DOHH2 (cell line): Measurements from ENCODE around the gene HMX2.

Experiments used
- EZH2phosphoT487 ChIP-seq: fragments of 200-600 bp; sonication (generic); IDR thresholded peaks from 2 replicates; pipeline ENCODE4 v1.6.1; 2017; ENCODE audit warnings: borderline replicate concordance, mild to moderate bottlenecking, antibody characterized with exemption, low read length, moderate library complexity, mixed read lengths
- TF ChIP-seq, protein P1 (sequence below): fragments of 200-600 bp; sonication (generic); IDR thresholded peaks from one replicate; pipeline ENCODE4 v1.5.1; 2014; ENCODE audit warnings: antibody characterized with exemption, mild to moderate bottlenecking, low read depth, low read length; ENCODE audit not compliant: poor library complexity, severe bottlenecking

DNA sequence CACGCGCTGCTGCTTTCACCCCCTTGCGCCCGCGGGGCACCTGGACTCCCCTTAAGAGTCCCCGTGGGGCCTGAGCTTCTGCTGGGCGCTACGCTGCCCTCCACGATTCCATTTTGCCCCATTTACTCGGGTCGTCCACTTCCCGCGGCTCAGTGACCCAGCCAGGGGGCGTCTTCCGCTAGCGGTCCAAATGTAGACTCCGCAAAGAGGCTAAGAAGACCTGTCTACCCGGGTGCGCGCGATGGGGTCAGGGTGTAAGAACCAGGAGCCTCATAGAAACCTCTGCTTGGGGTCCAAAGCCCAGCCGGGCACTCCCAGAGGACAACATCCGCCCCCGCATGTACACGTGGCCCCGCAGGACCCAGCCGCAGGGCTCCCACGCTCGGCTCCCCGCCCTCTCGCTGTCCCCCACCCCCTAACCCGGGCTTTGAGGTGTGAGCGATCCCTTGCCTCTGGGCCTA is 5.2 kb upstream of the HMX2 start:
- TF ChIP-seq, protein P1, sequence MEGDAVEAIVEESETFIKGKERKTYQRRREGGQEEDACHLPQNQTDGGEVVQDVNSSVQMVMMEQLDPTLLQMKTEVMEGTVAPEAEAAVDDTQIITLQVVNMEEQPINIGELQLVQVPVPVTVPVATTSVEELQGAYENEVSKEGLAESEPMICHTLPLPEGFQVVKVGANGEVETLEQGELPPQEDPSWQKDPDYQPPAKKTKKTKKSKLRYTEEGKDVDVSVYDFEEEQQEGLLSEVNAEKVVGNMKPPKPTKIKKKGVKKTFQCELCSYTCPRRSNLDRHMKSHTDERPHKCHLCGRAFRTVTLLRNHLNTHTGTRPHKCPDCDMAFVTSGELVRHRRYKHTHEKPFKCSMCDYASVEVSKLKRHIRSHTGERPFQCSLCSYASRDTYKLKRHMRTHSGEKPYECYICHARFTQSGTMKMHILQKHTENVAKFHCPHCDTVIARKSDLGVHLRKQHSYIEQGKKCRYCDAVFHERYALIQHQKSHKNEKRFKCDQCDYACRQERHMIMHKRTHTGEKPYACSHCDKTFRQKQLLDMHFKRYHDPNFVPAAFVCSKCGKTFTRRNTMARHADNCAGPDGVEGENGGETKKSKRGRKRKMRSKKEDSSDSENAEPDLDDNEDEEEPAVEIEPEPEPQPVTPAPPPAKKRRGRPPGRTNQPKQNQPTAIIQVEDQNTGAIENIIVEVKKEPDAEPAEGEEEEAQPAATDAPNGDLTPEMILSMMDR = no peak
- TF ChIP-seq EZH2phosphoT487 = no peak
